CD4-positive, alpha-beta T cell treated with Interleukin-2 at 100 ng/mL for 4 hours (primary cell): ENCODE measurements around the gene ANKRD61.
A peak's percentile ranks its signal among the peaks of the same experiment; 100 is the strongest.
"Not testable (repeated sequence)": the region's sequence is repeated elsewhere in the genome, so short reads cannot be mapped to it uniquely, and the experiment has no call there.

Source experiments
- DNase-seq: peaks from one replicate; pipeline ENCODE4 v3.0.0-alpha.2; 2020; ENCODE audit warnings: low spot score

ANKRD61 gene

DNA sequence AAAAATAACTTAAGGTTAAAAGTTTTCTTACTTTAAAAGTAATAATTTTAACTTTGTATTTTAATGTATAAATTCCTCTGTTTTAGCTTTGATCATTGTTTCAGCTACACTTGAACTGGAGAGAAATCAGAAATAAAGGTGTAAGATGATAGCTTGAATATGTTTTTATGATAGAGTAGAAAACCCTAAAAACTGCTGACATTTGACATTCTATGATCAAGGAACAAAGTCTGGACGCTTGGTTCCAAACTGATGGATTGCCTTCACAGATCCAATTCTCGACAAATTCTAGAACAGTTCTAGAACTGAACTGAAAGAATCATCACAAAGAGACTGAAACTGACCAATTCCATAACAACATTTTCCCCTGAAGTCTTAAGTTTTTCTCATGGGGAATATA, at the start of gene ANKRD61:
ANKRD61 (plus strand) TSS at position 389 of the 400 bp plus-strand sequence; CDS start at position 389, 0 bp downstream.
- DNase-seq: no peak

DNA sequence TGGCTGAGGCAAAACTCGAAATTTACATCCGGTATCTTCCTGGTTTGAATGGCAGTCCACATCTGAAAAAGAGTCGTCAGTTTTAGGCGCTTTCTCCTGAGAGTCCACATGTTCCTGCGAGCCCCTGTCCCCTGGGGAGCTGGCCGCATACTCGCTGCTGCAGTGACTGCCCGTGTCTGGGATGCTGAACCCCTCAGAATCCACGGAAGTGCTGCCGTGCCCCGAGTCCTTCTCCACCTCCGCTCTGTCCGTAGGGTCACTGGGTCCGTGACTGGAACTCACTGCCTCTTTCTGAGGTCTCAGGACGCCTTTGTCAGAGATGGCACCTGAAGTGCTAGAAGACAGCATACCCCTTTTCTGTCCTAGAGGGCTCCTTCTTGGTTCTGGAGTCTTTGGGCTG, 44.1 kb upstream of the ANKRD61 start:
- not testable (repeated sequence) for DNase-seq

DNA sequence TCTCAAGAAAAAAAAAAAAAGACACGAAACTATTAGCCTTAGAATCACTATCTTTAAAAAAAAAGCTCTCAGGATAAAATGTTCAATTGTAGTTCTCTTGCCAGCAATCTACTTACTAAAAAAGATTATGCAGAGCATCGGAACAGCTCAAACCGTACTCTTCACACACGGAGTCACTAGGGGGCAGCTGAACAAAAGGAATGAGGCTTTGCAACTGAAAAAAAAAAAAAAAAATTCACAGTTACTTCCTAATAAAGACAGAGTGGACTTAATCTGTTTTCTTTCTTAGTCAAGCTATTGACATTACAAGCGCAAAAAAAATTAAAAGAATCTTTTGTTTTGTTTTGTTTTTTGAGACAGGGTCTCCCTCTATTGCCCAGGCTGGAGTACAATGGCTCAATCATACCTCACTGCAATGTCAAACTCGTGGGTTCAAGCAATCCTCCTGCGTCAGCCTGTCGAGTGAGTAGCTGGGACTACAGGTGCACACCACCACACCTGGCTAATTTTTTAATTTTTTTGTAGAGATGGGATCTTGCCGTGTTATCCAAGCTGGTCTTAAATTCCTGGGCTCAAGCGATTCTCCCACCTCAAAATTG, 33.9 kb upstream of the ANKRD61 start:
- peak; percentile 63 for DNase-seq

DNA sequence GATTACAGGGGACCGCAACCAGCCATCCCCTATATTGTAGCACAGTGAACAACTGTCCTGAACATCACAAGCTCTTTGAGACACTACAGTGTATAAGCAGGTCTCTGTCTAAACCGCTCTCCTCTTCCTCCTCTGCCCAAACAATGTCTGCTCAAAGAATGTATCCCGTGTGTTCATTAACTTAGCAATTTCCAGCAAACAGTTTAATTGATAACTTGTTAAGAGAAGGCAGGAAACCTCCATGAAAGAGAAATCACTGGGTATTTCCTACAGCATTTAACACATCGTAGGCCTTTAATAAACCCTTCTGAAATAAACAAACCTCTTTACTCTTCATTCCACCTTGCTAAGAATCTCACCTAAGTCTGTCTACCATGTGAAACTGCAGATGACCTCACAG, 23.8 kb upstream of the ANKRD61 start:
- DNase-seq: no peak

DNA sequence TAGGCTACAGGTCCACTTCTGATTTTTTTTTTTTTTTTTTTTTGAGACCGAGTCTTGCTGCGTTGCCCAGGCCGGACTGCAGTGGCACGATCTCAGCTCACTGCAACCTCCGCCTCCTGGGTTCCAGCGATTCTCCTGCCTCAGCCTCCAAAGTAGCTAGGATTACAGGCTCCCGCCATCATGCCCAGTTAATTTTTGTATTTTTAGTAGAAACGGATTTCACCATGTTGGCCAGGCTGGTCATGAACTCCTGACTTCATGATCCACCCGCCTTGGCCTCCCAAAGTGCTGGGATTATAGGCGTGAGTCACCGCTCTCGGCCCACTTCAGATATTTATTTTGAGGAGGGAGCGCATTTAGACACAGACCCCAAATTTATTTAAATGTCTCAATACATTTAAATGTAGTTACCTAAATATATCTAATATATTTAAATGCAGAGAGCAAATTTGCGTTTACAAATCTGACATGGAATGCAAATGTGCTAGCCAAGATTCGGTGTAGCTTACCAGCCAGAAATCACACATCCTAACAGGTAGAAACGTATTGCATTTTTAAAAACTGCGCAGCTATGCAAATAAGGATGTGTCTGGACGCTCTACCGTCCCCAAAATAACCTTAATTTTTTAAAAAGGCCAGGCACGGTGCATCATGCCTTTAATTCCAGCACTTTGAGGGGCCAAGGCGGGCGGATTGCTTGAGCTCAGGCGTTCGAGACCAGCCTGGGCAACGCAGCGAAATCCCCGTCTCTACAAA, 23.2 kb upstream of the ANKRD61 start:
- not testable (repeated sequence) for DNase-seq

DNA sequence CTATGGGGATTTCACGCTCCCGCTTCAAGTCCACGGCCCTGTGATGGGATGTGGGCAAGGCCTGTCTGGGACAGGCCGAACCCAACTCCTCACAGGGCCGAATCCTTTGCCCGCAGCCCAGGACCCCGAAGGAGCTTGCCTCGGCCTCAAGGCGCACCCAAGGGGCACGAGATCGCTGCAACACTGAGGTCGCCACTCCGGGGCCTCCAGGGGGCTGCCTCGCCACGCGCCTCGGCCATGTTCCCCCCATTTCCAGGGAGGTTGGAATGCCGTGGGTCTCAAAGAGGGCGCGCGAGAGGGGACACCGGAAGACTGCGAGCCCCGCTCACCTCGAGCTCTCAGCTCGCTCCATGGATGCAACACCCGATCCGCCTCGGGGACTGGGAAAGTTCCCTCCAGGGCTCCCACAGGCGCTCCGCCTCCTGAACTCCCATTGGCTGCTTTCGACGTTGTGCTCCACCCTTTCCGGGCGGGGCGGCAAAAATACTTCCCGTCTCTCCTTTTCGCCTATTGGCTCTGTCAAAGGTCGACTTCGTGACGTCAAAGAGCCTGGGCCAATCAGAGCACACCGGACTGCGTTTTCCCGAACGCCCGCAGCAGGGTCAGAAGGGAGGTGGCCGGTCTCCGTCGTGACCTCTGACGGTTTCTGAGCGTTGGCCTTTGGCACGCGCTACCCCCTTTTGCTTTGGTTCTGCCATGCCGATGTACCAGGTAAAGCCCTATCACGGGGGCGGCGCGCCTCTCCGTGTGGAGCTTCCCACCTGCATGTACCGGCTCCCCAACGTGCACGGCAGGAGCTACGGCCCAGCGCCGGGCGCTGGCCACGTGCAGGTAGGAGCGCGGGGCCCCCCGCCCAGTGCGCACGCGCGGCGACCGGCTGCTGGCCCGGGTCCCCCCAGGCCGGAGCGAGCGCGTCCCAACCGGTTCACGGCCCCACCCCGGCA, 22.2 kb upstream of the ANKRD61 start, which contains the start of the genes AIMP2 and PMS2:
AIMP2 (plus strand) TSS at position 605 of the 944 bp plus-strand sequence; CDS start at position 697, 92 bp downstream.
PMS2 (minus strand) TSS at position 382 of the 944 bp plus-strand sequence; CDS start at position 352, 30 bp downstream.
- DNase-seq: peak; percentile 96

DNA sequence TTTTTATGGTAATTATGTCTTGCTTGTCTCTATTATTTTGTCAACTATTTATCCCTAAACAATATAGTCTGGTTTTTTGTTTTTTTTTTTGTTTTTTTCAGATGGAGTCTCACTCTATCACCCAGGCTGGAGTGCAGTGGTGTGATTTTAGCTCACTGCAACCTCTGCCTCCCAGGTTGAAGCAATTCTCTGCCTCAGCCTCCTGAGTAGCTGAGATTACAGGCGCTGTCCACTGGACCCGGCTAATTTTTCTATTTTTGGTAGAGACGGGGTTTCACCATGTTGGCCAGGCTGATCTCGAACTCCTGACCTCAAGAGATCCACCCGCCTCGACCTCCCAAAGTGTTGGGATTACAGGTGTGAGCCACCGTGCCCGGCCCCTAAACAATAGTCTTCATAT, 20.8 kb upstream of the ANKRD61 start:
- DNase-seq: not testable (repeated sequence)

DNA sequence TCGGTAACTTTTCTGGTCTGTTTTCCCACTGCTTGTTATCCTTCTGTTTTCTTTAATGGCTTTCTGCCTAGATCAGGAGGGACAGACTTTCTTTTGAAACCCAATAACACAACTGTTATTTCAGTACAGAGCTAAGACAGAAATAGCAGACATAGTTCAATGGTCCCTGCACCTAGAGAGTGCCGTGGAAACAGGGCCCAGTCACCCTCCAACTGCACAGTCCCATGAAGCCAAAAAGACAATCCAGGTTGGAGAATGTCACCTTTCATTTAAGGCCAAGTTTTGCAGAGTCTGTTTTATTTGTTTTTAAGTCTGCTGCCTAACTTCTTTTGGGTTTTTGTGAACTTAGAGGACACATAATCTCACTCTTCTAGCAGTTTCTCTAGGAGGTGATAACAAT, 19.6 kb upstream of the ANKRD61 start:
- no peak for DNase-seq

DNA sequence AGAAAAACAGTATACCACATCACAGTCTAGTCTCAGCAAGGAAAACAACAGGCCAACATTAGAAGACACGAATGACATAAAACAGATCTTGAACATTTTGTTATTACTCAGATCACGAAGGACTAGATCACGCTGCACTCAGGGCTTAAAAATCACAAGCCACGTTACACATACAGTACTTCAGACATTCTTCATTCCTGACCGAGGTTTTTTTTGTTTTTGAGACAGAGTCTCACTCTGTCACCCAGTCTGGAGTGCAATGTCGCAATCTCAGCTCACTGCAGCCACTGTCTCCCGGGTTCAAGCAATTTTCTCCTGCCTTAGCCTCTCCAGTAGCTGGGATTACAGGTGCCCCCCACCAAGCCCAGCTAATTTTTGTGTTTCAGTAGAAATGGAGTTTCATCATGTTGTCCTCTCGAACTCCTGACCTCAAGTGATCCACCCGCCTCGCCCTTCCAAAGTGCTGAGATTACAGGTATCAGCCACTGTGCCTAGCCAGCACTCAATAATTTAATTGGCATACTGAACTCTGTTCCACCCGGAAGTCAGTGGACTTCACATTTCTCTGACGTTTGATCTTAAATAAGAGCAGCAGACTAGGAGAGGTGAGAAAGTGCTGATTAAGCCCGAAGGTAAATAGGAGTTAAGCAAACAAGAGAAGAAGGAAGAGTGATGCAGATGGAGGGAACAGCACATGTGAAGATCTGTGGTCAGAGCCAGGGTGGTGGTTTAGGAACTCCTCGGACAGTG, 18.6 kb upstream of the ANKRD61 start:
- no peak for DNase-seq

DNA sequence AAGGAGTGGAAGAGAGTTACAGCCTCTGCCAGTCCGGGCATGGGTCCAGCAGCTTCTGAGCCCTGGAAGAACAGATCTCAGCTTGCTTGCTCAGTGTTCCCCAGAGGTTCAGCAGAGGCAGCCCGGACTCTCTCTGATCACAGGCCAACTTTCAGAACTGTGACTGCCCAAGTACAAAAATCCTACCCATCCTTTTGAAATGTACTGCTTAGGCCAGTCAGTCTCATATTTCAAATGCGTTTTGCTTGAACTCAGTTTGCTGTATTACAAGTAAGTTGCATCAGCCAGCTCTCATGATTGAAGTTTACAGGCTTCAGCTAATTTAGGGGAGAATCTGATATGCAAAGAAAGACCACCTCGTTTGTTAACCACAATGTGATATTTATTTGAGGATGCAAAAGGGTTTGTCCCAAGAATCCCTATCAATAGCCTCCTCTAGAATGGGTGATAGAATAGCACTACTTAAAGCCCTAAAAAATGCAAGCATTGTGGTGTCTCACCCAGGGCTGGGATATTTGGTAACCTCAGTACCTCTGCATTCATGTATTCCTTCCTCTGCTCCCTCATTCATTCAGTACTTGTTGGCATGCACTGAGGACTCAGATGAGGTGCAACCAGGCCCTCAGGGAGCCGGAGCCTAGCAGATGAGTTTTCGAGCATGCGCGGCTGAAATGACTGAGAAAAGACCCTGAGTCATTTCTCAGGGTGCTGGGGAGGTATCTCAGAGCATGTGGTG, 15.1 kb upstream of the ANKRD61 start:
- no peak for DNase-seq

DNA sequence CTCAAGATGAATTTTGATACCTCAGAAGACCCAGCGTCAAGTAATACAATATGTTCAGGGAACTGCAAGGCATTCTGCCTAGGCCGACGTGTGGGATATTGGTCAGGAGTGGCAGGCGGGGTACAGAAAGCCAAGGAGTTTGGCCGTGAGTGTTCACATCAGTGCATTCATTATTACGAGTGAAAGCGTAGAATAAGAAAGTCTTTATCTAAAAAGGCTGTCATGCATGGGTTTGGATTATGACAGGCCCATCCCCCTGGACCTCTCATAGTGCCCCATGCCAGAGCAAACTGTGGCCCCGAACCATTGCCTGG, 14.6 kb upstream of the ANKRD61 start:
- no peak for DNase-seq

DNA sequence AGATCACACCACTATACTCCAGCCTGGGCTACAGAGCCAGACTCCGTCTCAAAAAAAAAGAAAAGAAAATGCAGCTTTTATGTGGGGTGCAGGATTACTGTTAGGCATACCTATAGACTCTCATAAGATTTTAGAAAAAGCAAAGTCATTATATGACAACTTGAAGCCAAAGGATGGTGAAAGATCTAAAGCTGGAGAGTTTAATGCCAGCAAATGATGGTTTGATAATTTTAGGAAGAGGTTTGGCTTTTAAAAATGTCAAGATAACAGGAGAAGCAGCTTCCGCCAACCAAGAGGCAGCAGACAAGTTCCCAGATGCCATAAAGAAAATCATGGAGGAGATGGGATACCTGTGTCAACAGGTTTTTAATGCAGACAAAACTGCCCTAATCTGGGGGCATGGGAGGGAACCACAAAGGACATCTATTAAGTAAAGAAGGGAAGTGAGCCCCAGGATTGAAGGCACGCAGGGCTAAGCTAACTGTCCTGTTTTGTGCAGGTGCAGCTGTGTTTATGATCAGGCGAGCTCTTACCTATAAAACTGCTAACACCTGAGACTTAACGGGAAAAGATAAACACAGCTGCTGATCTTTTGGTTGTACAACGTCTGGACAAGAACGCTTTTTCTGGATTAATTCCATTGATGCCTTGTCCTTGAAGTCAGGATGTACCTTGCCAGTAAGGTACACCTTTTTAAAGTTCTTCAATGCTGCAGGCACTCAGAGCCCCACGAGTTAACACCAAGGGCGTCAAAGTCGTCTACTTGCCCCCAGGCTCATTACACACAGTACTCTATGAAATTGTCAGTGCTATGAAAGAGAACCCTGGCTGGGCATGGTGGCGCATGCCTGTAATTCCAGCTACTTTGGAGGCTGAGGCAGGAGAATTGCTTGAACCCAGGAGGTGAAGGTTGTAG, 10.5 kb upstream of the ANKRD61 start:
- DNase-seq: no peak

DNA sequence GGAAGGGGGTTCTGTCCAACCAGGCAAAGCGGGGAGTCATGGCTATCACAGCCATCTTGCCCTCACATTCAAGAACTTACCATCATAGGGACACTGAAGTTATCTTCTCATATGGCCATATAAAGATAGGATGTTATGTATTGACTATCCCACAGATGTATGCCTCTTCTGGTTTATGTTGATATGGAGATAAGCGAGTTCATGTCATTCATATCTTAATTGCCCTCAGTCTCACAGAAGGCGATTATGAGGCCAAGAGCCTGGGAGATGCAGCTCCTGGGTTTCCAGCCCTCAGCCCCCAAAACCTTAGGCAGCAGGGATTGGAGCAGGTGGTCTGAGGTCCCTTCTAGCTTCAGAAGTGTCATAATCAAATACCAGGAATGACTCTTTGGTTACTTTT, 8.5 kb upstream of the ANKRD61 start:
- DNase-seq: no peak

DNA sequence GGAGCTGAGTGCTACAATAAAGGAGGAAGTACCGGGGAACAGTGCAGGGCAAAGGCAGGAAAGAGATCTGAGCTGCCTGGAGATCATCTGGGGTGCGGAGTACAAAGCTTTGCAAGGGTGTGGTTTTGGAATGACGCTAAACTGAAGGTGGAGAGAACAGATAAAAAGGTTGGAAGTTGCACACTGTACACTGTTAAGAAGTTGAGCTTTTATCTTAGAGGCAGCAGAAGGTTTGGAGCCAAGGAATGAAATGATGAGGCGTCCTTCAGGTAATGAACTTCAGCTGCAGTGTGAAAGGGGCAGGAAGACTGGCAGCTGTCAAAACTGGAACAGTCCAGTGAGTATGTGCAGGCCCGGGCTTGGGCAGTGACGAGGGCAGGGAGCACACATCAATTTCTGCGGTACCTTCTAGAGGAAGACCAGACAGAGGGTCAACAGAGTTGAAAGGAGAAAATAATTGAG, 7.2 kb upstream of the ANKRD61 start:
- no peak for DNase-seq

DNA sequence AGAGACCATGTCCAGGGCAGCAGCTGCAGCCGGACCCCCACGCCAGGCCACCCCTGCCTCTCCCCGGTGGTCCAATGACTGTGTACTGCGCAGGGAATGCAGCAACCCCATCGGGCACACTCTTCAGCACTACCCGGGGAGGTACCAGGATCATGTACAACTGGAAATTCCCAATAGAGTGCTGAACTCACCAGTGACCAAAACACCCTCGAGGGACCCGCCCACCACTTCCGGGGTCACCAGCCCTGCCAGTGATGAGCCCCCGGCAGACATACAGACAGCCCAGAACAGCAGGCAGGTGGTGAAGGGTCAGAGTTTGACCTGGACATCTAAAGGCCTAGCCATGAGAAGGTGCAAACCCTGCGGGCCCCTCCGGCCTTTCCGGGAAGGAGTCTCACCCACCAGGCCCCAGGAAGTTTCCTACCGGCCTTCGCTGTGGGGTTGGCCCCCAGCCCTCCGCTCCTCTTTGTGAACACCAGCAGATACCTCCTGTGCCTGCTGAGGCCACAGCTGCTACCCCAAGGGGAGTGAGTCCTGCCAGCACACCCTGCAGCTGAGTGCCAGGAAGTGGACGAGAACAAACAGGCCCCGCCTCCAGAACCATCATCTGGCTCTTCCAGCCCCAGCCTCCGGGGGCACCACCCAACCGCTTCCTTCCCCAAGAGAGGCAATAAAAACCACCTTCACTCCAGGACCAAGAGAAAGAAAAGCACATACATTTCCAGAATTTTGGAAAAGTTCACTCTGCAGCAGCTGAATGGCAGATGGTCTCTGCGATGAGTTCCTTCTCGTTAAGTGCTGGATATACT, 5.0 kb upstream of the ANKRD61 start:
- peak; percentile 65 for DNase-seq

DNA sequence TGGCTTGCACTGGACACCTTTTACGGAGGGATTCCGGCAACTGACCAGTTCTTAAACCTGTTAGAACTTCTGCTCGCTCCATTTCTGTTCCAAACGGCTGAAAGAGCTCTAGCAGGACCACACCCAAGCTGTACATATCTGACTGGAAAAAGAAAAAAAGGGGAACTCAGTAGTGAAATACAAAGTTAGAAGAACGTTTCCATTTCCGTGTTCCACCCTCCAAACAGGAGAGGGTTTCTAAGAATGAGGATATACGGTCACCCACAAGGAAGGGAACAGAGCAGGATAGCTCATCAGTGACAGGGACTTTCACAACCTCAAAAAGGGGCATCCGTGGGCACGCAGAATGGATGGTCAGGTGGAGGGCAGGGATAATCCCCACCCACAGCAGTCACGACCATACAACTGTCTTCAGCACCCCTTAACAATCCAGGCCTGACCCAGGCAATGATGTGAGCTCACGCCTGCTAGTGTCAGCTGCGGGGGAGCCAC, 4.3 kb upstream of the ANKRD61 start:
- peak; percentile 2 for DNase-seq

DNA sequence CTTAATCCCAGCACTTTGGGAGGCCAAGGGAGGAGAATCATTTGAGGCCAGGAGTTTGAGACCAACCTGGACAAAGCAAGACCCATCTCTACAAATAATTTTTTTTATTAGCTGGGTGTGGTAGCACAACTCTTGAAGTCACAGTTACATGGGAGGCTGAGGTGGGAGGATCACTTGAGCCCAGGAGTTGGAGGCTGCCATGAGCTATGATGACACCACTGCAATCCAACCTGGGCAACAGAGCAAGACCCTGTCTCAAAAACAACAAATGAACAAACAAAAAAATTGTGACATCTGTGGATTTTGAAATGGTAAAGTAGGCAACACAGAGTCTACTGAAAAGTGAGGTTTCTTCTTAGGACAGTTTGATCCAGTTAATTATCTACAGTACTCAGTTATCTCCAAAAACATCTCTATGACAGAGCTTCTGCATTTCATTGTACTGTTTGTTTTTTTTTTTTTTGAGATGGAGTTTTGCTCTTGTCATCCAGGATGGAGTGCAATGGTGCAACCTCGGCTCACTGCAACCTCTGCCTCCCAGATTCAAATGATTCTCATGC, 3.3 kb upstream of the ANKRD61 start:
- no peak for DNase-seq

DNA sequence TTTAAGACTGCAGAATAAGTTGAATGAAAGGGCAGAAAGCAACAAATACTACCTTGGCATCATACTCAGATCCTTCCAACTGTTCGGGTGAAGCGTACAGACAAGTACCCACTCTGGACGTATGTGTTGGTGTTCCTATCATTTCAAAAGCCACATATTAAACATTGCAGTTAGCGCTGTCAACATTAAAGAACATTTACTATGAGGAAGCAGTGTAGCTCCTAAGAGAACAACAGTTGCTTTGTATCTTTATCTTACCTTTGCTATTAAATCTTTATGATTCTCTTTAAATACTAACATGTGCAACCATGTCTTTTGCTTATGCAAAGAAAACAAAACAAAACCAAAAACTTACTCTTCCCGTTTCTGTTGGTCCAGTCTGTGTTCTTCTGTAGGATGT, 2.6 kb upstream of the ANKRD61 start:
- no peak for DNase-seq

DNA sequence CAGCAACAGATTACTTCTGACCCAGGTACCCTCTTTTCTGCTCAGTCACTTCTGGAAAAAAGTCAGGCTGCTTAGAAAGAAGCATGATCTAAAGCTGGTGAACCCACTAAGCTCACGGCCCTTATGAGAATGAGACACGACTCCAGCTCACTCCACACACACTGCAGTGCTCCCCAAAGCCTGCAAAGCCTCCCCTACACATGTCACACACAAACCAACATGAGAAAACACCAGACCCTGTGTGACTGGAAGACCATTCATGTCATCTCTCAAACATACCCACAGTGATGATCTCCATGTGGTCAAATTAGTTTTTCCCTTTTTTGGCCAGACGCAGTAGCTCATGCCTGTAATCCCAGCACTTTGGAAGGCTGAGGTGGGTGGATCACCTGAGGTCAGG, 391 bp downstream of the ANKRD61 start:
- no peak for DNase-seq
